MM.1S (cell line): ENCODE results near the gene TOMM40L.

ENCODE experiments used
- CTCF ChIP-seq: fragments of 300-600 bp; sonication (generic); IDR thresholded peaks from 2 replicates; pipeline ENCODE4 v1.5.1; 2016; ENCODE audit warnings: antibody characterized with exemption, low read length, mixed read lengths
- EZH2 ChIP-seq: fragments of 300-600 bp; sonication (generic); optimal IDR thresholded peaks from 2 replicates; pipeline ENCODE3; 2017; ENCODE audit warnings: low read depth, mild to moderate bottlenecking, antibody characterized with exemption, low read length, mixed read lengths
- EZH2phosphoT487 ChIP-seq: fragments of 300-600 bp; sonication (generic); IDR thresholded peaks from 2 replicates; pipeline ENCODE4 v1.6.1; 2018; ENCODE audit warnings: antibody characterized with exemption, low read length

- TF ChIP-seq CTCF, result no peak
- TF ChIP-seq EZH2, result no peak
- TF ChIP-seq EZH2phosphoT487, result no peak
These were observed 8.7 kb upstream of the TOMM40L start for GRCh38 chr1:161216945-161217712.
